Activated CD4-positive, alpha-beta memory T cell treated with anti-CD3 and anti-CD28 coated beads, Interleukin-2, amount 10 ng/mL, durations not matched to agents 7 days and 5 days (primary cell): ENCODE data around the gene TPO. TPM values are rescaled to one million over a fixed set of nuclear protein-coding genes. Genes with fewer than 3 reads are reported as not detected.
"Not testable (repeated sequence)": the region's sequence is repeated elsewhere in the genome, so short reads cannot be mapped to it uniquely, and the experiment has no call there.

ENCODE experiments used
- CTCF ChIA-PET: fragments of 350-600 bp; sonication (Branson Sonifier 250); formaldehyde crosslinking; loops from one replicate; lab custom pipeline; 2021; ENCODE audit warnings: antibody characterized with exemption, inconsistent platforms; lab: Charles Lee
- POLR2A ChIA-PET: fragments of 350-600 bp; sonication (Branson Sonifier 250); formaldehyde crosslinking; loops from one replicate; lab custom pipeline; 2021; ENCODE audit warnings: antibody characterized with exemption; lab: Charles Lee
- DNase-seq: peaks from one replicate; pipeline ENCODE4 v3.0.0-alpha.2; 2020
- H3K27ac Mint-ChIP-seq: one replicate; pipeline ENCODE4 v1.8.0; 2021; ENCODE audit warnings: mild to moderate bottlenecking, mixed read lengths
- H3K27me3 Mint-ChIP-seq: one replicate; pipeline ENCODE4 v1.8.0; 2021; ENCODE audit warnings: mixed read lengths
- H3K36me3 Mint-ChIP-seq: one replicate; pipeline ENCODE4 v1.8.0; 2021; ENCODE audit warnings: low read depth, mixed read lengths
- H3K4me1 Mint-ChIP-seq: one replicate; pipeline ENCODE4 v1.8.0; 2021; ENCODE audit warnings: mixed read lengths
- H3K4me3 Mint-ChIP-seq: one replicate; pipeline ENCODE4 v1.8.0; 2021; ENCODE audit warnings: mild to moderate bottlenecking, mixed read lengths
- H3K9me3 Mint-ChIP-seq: one replicate; pipeline ENCODE4 v1.8.0; 2021; ENCODE audit warnings: mixed read lengths
- total RNA-seq, 2 experiments: library from RNA; stranded (reverse); gene quantifications; one replicate each; pipeline ENCODE4 v1.2.3, GENCODE V29; 2021

TPO gene
- total RNA-seq, 2 experiments from 2014 or later: 0.73 TPM; not detected in 1

DNA sequence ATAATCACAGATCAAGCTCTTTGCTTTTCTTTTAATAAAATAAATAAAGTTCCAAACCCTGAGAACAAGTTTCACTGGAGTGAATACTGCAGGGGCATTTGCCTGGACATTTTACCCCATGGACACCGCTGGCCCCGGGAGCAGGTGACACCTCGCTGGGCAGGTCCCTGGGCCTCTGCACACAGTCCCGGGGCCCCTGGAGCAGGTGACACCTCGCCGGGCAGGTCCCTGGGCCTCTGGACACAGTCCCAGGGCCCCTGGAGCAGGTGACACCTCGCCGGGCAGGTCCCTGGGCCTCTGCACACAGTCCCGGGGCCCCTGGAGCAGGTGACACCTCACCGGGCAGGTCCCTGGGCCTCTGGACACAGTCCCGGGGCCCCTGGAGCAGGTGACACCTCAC is 1.6 kb downstream of the TPO start:
- H3K4me3 Mint-ChIP-seq, H3K4me1 Mint-ChIP-seq, H3K27ac Mint-ChIP-seq, DNase-seq, CTCF ChIA-PET, H3K9me3 Mint-ChIP-seq, H3K27me3 Mint-ChIP-seq, POLR2A ChIA-PET, H3K36me3 Mint-ChIP-seq: not testable (repeated sequence)

DNA sequence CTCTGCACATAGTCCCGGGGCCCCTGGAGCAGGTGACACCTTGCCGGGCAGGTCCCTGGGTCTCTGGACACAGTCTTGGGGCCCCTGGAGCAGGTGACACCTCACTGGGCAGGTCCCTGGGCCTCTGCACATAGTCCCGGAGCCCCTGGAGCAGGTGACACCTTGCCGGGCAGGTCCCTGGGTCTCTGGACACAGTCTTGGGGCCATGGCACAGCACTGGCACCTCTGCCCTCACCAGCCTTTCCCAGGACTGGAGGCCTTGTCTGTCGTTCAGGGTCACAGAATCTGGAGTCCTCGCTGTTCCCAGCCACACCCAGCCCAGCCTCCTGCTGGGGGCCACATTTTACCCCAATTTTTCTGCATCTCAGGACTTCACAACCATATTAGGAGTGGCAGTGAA is 2.2 kb downstream of the TPO start:
- no peak overlapping the region for H3K4me3 Mint-ChIP-seq
- DNase-seq: no peak
- H3K27ac Mint-ChIP-seq: no peak overlapping the region
- H3K27me3 Mint-ChIP-seq: no peaks in the 10 kb centered on the region
- POLR2A ChIA-PET: no interaction called here
- H3K36me3 Mint-ChIP-seq: no peaks in the 10 kb centered on the region
- no peaks in the 10 kb centered on the region for H3K9me3 Mint-ChIP-seq
- H3K4me1 Mint-ChIP-seq: no peaks in the 10 kb centered on the region
- CTCF ChIA-PET: no interaction called here

DNA sequence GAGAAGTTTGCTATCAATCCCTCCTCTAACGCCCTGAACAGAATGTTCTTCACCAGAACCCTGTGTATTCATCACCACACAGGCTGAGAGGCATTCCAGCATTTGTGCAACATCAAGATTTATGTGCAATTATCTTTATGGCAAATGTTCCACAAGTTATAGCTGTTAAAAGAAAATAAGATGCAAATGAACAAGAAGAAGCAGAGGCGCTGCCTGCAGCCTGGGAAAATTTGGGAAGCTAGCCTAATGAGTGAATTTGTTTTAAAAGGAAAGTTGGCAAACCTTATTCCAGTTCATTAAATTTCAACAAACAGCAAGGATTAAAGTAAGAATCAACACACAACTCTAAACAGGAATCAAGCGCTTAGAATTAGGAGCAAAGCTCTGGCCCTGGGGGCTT is 5.3 kb downstream of the TPO start:
- no peak overlapping the region for H3K4me3 Mint-ChIP-seq
- no peaks in the 10 kb centered on the region for H3K4me1 Mint-ChIP-seq
- ChIA-PET POLR2A (no interaction called here), CTCF (no interaction called here)
- no peaks in the 10 kb centered on the region for H3K27me3 Mint-ChIP-seq
- no peak overlapping the region for H3K27ac Mint-ChIP-seq
- H3K36me3 Mint-ChIP-seq: no peaks in the 10 kb centered on the region
- no peak for DNase-seq
- no peaks in the 10 kb centered on the region for H3K9me3 Mint-ChIP-seq

DNA sequence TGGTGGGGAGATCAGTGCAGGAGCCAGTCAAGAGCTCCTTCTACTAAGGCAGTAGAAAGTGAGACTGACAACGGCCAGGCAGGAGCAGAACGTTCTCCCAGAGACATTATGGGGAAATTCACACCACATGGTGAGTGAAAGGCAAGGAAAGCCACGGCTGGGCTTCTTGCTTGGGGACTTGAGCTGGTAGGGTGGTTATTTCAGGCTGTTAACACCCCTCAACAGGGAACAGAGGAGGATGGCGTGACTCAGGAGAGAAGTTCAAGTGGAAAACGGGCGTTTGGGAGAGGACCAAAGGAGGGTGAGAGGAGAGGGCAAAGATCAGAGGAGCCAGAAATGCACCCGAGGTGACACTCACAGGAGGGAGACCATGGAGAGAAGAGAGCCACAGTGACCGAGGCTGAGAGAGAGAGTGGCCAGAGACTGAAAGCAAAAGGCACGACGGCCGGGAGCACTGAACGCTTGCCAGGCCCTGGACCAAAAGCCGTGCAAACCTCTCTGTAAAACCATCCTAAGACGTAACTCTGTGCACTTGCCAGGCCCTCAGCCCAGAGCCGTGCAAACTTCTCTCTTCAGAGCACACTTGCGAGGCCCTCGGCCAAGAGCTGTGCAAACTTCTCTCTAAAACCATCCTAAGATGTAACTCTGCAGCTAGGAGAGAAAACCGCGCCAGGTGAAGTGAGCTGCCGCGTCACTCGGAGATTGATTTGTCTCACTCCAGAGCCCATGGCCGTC is 7.7 kb downstream of the TPO start:
- Mint-ChIP-seq H3K27me3 (peaks cover 10% of the 10 kb centered on the region), H3K36me3 (no peaks in the 10 kb centered on the region), H3K9me3 (no peaks in the 10 kb centered on the region), H3K4me3 (no peak overlapping the region), H3K27ac (no peak overlapping the region), H3K4me1 (no peaks in the 10 kb centered on the region)
- no peak for DNase-seq
- POLR2A ChIA-PET: no interaction called here
- CTCF ChIA-PET: no interaction called here

DNA sequence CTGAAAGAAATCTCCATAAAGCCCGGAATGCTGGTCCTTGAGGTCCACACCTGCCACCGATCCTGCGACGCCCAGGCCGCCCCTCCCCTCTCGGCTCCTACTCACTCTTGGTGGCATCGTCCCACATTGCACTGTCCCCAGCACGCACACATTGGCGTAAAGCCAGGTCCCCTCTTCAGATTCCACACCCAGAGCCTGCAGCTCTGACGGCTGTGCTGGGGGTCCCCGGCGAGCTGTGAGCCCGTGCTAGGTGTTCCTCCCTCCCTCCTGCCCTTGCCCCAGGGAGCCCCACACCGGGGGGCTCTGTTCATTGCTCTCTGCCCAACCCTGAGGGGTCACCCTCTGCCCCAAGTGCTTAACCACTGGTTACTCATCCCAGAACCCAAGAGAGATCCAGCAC is 8.5 kb downstream of the TPO start:
- Mint-ChIP-seq H3K27ac (no peak overlapping the region), H3K9me3 (no peaks in the 10 kb centered on the region), H3K27me3 (peaks cover 10% of the 10 kb centered on the region), H3K4me3 (no peak overlapping the region), H3K36me3 (no peaks in the 10 kb centered on the region), H3K4me1 (no peaks in the 10 kb centered on the region)
- CTCF ChIA-PET: no interaction called here
- no peak for DNase-seq
- POLR2A ChIA-PET: no interaction called here

DNA sequence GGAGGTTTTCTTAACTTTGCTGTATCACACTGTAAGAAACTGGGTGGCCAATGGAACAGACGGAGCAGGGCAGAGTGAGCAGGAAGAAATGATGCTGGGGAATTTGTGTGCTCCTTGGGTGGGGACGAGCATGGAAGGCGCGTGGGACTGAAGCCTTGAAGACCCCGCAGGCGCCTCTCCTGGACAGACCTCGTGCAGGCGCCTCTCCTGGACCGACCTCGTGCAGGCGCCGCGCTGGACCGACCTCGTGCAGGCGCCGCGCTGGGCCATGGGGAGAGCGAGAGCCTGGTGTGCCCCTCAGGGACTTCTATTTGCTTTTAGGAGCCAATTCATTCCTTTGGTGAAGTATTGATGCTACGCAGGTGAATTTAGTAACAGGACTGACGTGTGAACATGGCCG is 8.9 kb downstream of the TPO start:
- Mint-ChIP-seq H3K4me1 (no peaks in the 10 kb centered on the region), H3K9me3 (no peaks in the 10 kb centered on the region), H3K4me3 (no peak overlapping the region), H3K36me3 (no peaks in the 10 kb centered on the region), H3K27me3 (peaks cover 10% of the 10 kb centered on the region), H3K27ac (no peak overlapping the region)
- ChIA-PET CTCF (no interaction called here), POLR2A (no interaction called here)
- DNase-seq: no peak

DNA sequence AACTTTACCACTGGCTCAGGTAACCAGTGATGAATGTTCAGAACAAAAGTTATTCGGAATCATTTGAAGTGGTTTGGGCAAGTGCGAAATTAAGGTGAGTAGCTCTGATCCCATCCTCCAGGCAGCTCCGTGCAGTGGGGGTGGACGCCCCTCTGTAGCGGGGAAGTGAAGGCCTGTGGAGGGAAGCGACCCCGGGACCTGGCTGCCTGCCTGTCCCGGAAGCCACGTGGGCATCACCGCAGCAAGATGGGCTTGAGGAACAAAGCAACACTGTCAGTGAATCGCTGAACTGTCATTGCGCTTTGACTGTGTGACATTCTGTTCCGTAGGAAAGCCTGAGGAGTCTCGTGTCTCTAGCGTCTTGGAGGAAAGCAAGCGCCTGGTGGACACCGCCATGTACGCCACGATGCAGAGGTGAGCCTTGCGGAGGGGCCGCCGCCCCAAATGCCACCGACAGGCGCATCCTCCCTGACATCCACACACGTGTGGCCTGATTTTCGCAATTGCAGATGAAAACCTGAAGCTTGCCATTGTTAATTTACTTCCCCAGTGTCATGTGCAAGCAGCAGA is 9.5 kb downstream of the TPO start:
- Mint-ChIP-seq H3K27ac (no peak overlapping the region), H3K9me3 (no peaks in the 10 kb centered on the region), H3K27me3 (peaks cover 10% of the 10 kb centered on the region), H3K4me3 (no peak overlapping the region), H3K36me3 (no peaks in the 10 kb centered on the region), H3K4me1 (no peaks in the 10 kb centered on the region)
- CTCF ChIA-PET: no interaction called here
- POLR2A ChIA-PET: no interaction called here
- no peak for DNase-seq

DNA sequence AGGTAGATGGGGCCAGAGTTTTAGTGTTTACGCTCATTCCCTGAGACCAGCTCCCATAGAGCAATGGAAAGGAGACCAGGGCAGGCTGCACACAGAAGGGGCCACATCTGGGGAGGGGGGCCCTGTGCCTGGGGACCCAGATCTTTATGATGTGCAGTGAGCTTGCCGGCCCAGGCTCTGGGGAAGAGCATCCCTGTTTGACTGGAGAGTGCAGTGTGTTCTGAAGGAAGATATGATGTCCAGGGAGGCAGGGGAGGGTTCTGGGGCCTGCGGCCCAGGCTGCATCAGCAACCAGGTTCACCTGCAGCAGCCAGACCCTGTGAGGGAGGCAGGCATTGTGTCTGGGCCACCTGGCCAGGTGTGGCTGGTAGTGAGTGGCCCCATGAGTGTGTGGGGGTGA is 13.8 kb downstream of the TPO start:
- H3K27ac Mint-ChIP-seq: no peak overlapping the region
- H3K27me3 Mint-ChIP-seq: peaks cover 10% of the 10 kb centered on the region
- H3K36me3 Mint-ChIP-seq: no peaks in the 10 kb centered on the region
- DNase-seq: no peak
- H3K4me1 Mint-ChIP-seq: no peaks in the 10 kb centered on the region
- H3K4me3 Mint-ChIP-seq: no peak overlapping the region
- ChIA-PET CTCF (no interaction called here), POLR2A (no interaction called here)
- no peaks in the 10 kb centered on the region for H3K9me3 Mint-ChIP-seq

DNA sequence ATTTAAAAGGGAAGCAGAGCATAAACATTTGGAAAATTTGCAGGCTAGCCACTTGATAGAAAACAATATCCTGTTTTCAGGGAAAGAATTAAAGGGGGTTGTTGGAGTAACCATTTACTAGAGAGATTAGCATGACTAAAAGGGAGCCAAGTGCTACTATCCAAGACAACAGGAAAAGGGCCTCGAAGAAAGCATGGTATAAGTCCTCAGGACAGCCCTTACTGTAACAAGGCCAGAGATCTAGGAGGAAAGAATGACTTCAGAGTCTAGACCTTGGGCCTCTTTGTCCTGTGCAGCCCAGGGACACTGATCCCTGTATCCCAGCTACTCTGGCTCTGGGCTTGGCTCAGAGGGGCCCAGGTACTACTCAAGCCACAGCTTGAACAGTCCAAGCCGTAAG is 16.6 kb downstream of the TPO start:
- H3K27ac Mint-ChIP-seq: no peak overlapping the region
- peaks cover 4% of the 10 kb centered on the region for H3K27me3 Mint-ChIP-seq
- no peak for DNase-seq
- POLR2A ChIA-PET: no interaction called here
- no peaks in the 10 kb centered on the region for H3K4me1 Mint-ChIP-seq
- no peak overlapping the region for H3K4me3 Mint-ChIP-seq
- no peaks in the 10 kb centered on the region for H3K9me3 Mint-ChIP-seq
- CTCF ChIA-PET: no interaction called here
- H3K36me3 Mint-ChIP-seq: no peaks in the 10 kb centered on the region

DNA sequence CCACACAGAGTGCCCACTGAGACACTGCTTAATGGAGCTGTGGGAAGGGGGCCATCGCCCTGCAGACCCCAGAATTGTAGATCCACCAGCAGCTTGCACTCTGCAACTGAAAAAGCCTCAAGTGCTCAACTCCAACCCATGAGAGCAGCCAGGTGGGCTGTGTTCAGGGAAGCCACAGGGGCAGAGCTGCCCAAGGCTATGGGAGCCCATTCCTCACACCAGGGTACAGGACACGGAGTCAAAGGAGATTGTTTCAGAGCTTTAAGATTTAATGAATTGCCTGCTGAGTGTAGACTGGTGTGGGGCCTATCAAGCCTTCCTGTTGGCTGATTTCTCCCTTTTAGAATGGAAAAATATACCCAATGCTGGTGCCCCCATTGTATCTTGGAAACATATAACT is 17.2 kb downstream of the TPO start:
- H3K36me3 Mint-ChIP-seq: no peaks in the 10 kb centered on the region
- no peak for DNase-seq
- POLR2A ChIA-PET: no interaction called here
- H3K9me3 Mint-ChIP-seq: no peaks in the 10 kb centered on the region
- H3K27me3 Mint-ChIP-seq: no peaks in the 10 kb centered on the region
- CTCF ChIA-PET: no interaction called here
- no peaks in the 10 kb centered on the region for H3K4me1 Mint-ChIP-seq
- H3K4me3 Mint-ChIP-seq: no peak overlapping the region
- no peak overlapping the region for H3K27ac Mint-ChIP-seq

DNA sequence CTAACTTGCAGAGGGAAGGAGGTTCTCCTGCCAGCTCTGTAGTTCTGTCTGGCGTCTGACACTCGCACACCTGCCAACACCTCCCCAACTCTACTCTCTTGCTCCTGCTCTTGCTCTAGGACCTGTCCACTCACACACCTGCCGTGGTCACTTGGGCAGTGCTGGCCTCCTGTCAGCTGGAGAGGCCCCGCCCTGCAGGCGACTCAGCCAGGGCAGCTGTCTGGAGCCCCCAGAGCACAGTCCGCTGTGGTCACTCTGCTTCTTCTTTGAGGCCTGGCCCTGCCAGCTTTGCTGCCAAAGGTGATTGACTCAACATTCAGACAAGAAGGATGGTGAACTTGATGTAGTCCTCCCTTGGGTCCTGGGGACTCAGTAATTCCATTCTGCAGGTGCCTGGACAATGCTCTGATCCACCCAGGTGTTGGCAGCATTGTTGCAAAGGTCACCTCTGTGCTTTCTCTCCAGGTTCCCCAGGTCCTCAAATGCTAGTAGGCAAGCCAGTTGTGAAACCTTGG is 18.7 kb downstream of the TPO start:
- Mint-ChIP-seq H3K27me3 (no peaks in the 10 kb centered on the region), H3K9me3 (no peaks in the 10 kb centered on the region), H3K27ac (no peak overlapping the region), H3K4me3 (no peak overlapping the region), H3K4me1 (no peaks in the 10 kb centered on the region), H3K36me3 (no peaks in the 10 kb centered on the region)
- CTCF ChIA-PET: no interaction called here
- POLR2A ChIA-PET: no interaction called here
- DNase-seq: no peak

DNA sequence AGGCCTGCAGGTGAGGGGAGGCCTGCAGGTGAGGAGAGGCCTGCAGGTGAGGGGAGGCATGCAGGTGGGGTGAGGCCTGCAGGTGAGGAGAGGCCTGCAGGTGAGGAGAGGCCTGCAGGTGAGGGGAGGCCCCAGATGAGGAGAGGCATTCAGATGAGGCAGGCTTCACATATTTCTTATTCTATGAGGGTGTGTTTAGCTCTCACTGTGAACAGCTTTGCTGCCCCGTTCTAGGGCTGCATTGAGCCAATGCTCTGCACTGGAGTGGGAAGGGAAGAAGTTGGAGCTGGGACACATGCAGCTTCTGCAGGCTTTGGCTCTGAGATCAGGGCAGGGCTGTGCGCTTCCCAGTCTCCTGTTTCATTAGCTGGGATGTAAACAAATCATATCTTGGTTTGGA is 19.5 kb downstream of the TPO start:
- H3K4me3 Mint-ChIP-seq: no peak overlapping the region
- CTCF ChIA-PET: no interaction called here
- no peaks in the 10 kb centered on the region for H3K27me3 Mint-ChIP-seq
- POLR2A ChIA-PET: no interaction called here
- no peaks in the 10 kb centered on the region for H3K4me1 Mint-ChIP-seq
- H3K36me3 Mint-ChIP-seq: no peaks in the 10 kb centered on the region
- DNase-seq: no peak
- no peak overlapping the region for H3K27ac Mint-ChIP-seq
- H3K9me3 Mint-ChIP-seq: no peaks in the 10 kb centered on the region

DNA sequence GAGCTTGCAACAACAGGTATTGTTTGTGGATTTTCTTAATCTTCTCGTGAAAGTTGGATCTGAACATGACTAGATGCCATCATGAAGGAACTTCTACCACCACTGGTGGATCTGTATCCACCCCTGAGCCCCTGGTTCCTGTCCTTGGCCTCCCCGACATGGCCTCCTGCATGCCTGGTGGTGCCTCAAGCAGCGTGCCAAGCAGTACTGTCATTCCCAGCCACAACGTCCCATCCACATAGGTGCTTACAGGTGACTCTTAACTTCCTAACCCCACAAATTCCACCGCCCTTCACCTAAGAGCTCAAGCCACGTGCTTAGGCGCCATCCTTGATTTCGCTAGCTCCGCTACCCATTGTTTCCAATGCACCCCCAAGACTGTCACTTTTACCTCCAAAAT is 23.1 kb downstream of the TPO start:
- H3K4me3 Mint-ChIP-seq: no peak overlapping the region
- H3K36me3 Mint-ChIP-seq: no peaks in the 10 kb centered on the region

DNA sequence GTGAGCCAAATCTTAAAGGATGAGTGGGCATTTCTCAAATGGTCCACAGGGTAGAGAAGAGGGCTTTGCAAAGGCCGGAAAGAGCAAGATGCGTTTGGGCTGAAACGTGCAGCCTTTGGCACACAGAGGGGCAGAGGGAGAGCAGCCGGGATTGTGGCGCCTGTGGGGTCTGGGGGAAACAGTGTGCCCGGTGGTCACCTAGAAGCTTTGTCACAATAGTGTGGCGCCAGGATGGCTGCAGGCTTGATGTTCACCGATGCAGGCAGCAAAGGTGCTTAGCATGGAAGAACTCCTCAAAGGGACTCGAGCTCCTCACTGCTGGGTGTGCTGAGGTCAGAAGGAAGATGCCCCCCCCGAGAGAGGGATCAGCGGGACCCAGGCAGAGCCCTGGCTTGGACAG is 23.8 kb downstream of the TPO start:
- CTCF ChIA-PET: no interaction called here
- POLR2A ChIA-PET: no interaction called here
- Mint-ChIP-seq H3K27me3 (no peaks in the 10 kb centered on the region), H3K36me3 (no peaks in the 10 kb centered on the region), H3K9me3 (no peaks in the 10 kb centered on the region), H3K4me1 (no peaks in the 10 kb centered on the region), H3K27ac (no peak overlapping the region), H3K4me3 (no peak overlapping the region)
- DNase-seq: no peak

More for the DNA sequence above, 23.1 kb downstream of the TPO start:
- DNase-seq: no peak
- POLR2A ChIA-PET: no interaction called here
- Mint-ChIP-seq H3K9me3 (no peaks in the 10 kb centered on the region), H3K4me1 (no peaks in the 10 kb centered on the region), H3K27me3 (no peaks in the 10 kb centered on the region), H3K27ac (no peak overlapping the region)
- CTCF ChIA-PET: no interaction called here
